Trophoblast cell (in vitro differentiated cells and primary cell): ENCODE data around the gene KCNE1.
"Not testable (repeated sequence)": the region's sequence is repeated elsewhere in the genome, so short reads cannot be mapped to it uniquely, and the experiment has no call there.

ENCODE experiments used
- DNase-seq, 2 donors: peaks; one replicate each; pipeline ENCODE4 v3.0.0-alpha.2; 2016
- H2AFZ ChIP-seq: 2 replicates; pipeline ENCODE4 v1.6.1; 2013; ENCODE audit warnings: low read length, moderate library complexity, mild to moderate bottlenecking; ENCODE audit not compliant: insufficient read depth, poor library complexity
- H2AK5ac ChIP-seq: 2 replicates; pipeline ENCODE4 v1.6.1; 2013; ENCODE audit warnings: mild to moderate bottlenecking, low read length
- H2BK120ac ChIP-seq: 2 replicates; pipeline ENCODE4 v1.6.1; 2013; ENCODE audit warnings: low read length, mild to moderate bottlenecking, moderate library complexity; ENCODE audit not compliant: insufficient read depth, poor library complexity
- H2BK12ac ChIP-seq: 2 replicates; pipeline ENCODE4 v1.6.1; 2013; ENCODE audit warnings: mild to moderate bottlenecking, low read length, moderate library complexity
- H2BK5ac ChIP-seq: 2 replicates; pipeline ENCODE4 v1.6.1; 2013; ENCODE audit warnings: low read length, low read depth, moderate library complexity, mild to moderate bottlenecking; ENCODE audit not compliant: poor library complexity
- H3K14ac ChIP-seq: 2 replicates; pipeline ENCODE4 v1.6.1; 2013; ENCODE audit warnings: mild to moderate bottlenecking, low read length
- H3K18ac ChIP-seq: 2 replicates; pipeline ENCODE4 v1.6.1; 2013; ENCODE audit warnings: mild to moderate bottlenecking, low read length
- H3K23ac ChIP-seq: 2 replicates; pipeline ENCODE4 v1.6.1; 2013; ENCODE audit warnings: low read length
- H3K27ac ChIP-seq: 2 replicates; pipeline ENCODE4 v1.5.1; 2013; ENCODE audit warnings: low read depth, mild to moderate bottlenecking, inconsistent platforms, low read length, moderate library complexity
- H3K27me3 ChIP-seq: 2 replicates; pipeline ENCODE4 v1.6.1; 2013; ENCODE audit warnings: inconsistent platforms, mild to moderate bottlenecking, low read length, moderate library complexity; ENCODE audit not compliant: insufficient read depth
- H3K36me3 ChIP-seq, 2 experiments: 1 replicate in 1 of 2; 2 replicates in 1 of 2; pipeline ENCODE4 v1.6.1; 2013; ENCODE audit warnings: low read length in 2 of 2, mild to moderate bottlenecking in 2 of 2, moderate library complexity in 1 of 2; ENCODE audit not compliant: insufficient read depth in 2 of 2, control insufficient read depth in 1 of 2
- H3K4ac ChIP-seq: 2 replicates; pipeline ENCODE4 v1.6.1; 2013; ENCODE audit warnings: low read depth, mild to moderate bottlenecking, low read length, moderate library complexity
- H3K4me1 ChIP-seq, 2 experiments: 1 replicate in 1 of 2; 2 replicates in 1 of 2; pipeline ENCODE4 v1.6.1; 2013; ENCODE audit warnings: low read length in 2 of 2, mild to moderate bottlenecking in 2 of 2, moderate library complexity in 1 of 2; ENCODE audit not compliant: insufficient read depth in 2 of 2, control insufficient read depth in 1 of 2
- H3K4me2 ChIP-seq: 2 replicates; pipeline ENCODE4 v1.6.1; 2013; ENCODE audit warnings: inconsistent platforms, mild to moderate bottlenecking, low read length, moderate library complexity
- H3K4me3 ChIP-seq: 2 replicates; pipeline ENCODE4 v1.5.1; 2013; ENCODE audit warnings: mild to moderate bottlenecking, low read depth, low read length, inconsistent platforms
- H3K79me1 ChIP-seq: one replicate; pipeline ENCODE4 v1.6.1; 2013; ENCODE audit warnings: low read length
- H3K79me2 ChIP-seq: 2 replicates; pipeline ENCODE4 v1.6.1; 2013; ENCODE audit warnings: low read length, mild to moderate bottlenecking; ENCODE audit not compliant: control insufficient read depth, insufficient read depth, poor library complexity
- H3K9ac ChIP-seq: 2 replicates; pipeline ENCODE4 v1.6.1; 2013; ENCODE audit warnings: mild to moderate bottlenecking, low read length
- H3K9me3 ChIP-seq: 2 replicates; pipeline ENCODE4 v1.6.1; 2013; ENCODE audit warnings: low read depth, mild to moderate bottlenecking, control low read depth, inconsistent platforms, low read length; ENCODE audit not compliant: insufficient read depth
- H4K12ac ChIP-seq: 2 replicates; pipeline ENCODE4 v1.6.1; 2013; ENCODE audit warnings: low read depth, mild to moderate bottlenecking, low read length, moderate library complexity
- H4K8ac ChIP-seq: 2 replicates; pipeline ENCODE4 v1.6.1; 2013; ENCODE audit warnings: low read depth, mild to moderate bottlenecking, low read length, moderate library complexity
- H4K91ac ChIP-seq: one replicate; pipeline ENCODE4 v1.6.1; 2013; ENCODE audit warnings: low read depth, mild to moderate bottlenecking, low read length, moderate library complexity
- WGBS: extraction: QIAGEN DNeasy Blood & Tissue Kit; methylation state at CpG from one replicate; pipeline ENCODE4 v1.1.7; 2013; ENCODE audit warnings: missing lambda C conversion rate; ENCODE audit not compliant: insufficient read length, insufficient coverage; ENCODE audit errors: extremely low coverage; 5-methylcytosine and 5-hydroxymethylcytosine counted together

The KCNE1 gene

GRCh38 chr21:34417448-34418077, 94.4 kb downstream of the KCNE1 start:
- H2BK12ac ChIP-seq, DNase-seq, H3K23ac ChIP-seq: not testable (repeated sequence)

GRCh38 chr21:34407294-34407693, 104.7 kb downstream of the KCNE1 start:
- H3K14ac ChIP-seq, H3K9ac ChIP-seq, H3K79me1 ChIP-seq, H3K79me2 ChIP-seq, H4K12ac ChIP-seq, H2BK120ac ChIP-seq, DNase-seq, H3K18ac ChIP-seq, H3K4me2 ChIP-seq, H3K4me1 ChIP-seq, H2AFZ ChIP-seq, H3K36me3 ChIP-seq, H3K27ac ChIP-seq, H2BK5ac ChIP-seq, H3K4me3 ChIP-seq, H4K91ac ChIP-seq, H3K9me3 ChIP-seq, H2BK12ac ChIP-seq, H3K27me3 ChIP-seq, H4K8ac ChIP-seq, H2AK5ac ChIP-seq, H3K23ac ChIP-seq, H3K4ac ChIP-seq: not testable (repeated sequence)
- no CpG with 5 or more reads among the region's 9 CpGs for WGBS

More at GRCh38 chr21:34417448-34418077, 94.4 kb downstream of the KCNE1 start:
- not testable (repeated sequence) for H3K79me1 ChIP-seq, H2AFZ ChIP-seq, H3K9me3 ChIP-seq, H3K4me1 ChIP-seq, H3K9ac ChIP-seq, H4K91ac ChIP-seq, H4K12ac ChIP-seq, H3K4me2 ChIP-seq, H2BK120ac ChIP-seq, H2AK5ac ChIP-seq, H2BK5ac ChIP-seq, H3K4ac ChIP-seq, H3K36me3 ChIP-seq, H3K27ac ChIP-seq, H3K14ac ChIP-seq, H3K4me3 ChIP-seq, H3K18ac ChIP-seq, H4K8ac ChIP-seq, H3K79me2 ChIP-seq, H3K27me3 ChIP-seq
- WGBS = no CpG with 5 or more reads among the region's 5 CpGs

GRCh38 chr21:34406676-34407075, 105.3 kb downstream of the KCNE1 start:
- not testable (repeated sequence) for H3K36me3 ChIP-seq, H3K79me1 ChIP-seq, H2BK120ac ChIP-seq, H4K91ac ChIP-seq, H2BK12ac ChIP-seq, H3K18ac ChIP-seq, H3K4me3 ChIP-seq, H4K12ac ChIP-seq, H2AK5ac ChIP-seq, H2AFZ ChIP-seq, H3K9me3 ChIP-seq, H3K4me1 ChIP-seq, H3K9ac ChIP-seq, H3K23ac ChIP-seq, H3K4me2 ChIP-seq, H3K4ac ChIP-seq, H2BK5ac ChIP-seq, DNase-seq, H3K27ac ChIP-seq, H3K79me2 ChIP-seq, H3K14ac ChIP-seq, H3K27me3 ChIP-seq, H4K8ac ChIP-seq
- no CpG with 5 or more reads among the region's 2 CpGs for WGBS

GRCh38 chr21:34406102-34406501, 105.9 kb downstream of the KCNE1 start:
- H3K9ac ChIP-seq, H4K91ac ChIP-seq, H3K14ac ChIP-seq, H3K9me3 ChIP-seq, H3K18ac ChIP-seq, H3K4ac ChIP-seq, H4K8ac ChIP-seq, H3K79me2 ChIP-seq, H3K4me3 ChIP-seq, H3K4me2 ChIP-seq, DNase-seq, H4K12ac ChIP-seq, H3K36me3 ChIP-seq, H3K4me1 ChIP-seq, H3K27me3 ChIP-seq, H2BK12ac ChIP-seq, H3K79me1 ChIP-seq, H2AFZ ChIP-seq, H3K27ac ChIP-seq, H3K23ac ChIP-seq, H2AK5ac ChIP-seq, H2BK120ac ChIP-seq, H2BK5ac ChIP-seq: not testable (repeated sequence)
- no CpG with 5 or more reads among the region's 6 CpGs for WGBS
